NCI-H526 (cell line): ENCODE results near the gene RECK.
"Not testable (repeated sequence)": the region's sequence is repeated elsewhere in the genome, so short reads cannot be mapped to it uniquely, and the experiment has no call there.

Experiments used
- DNase-seq, 2 experiments: peaks; one replicate each; lab custom pipeline; 2025; lab: John Stamatoyannopoulos, UW

The RECK gene

DNA sequence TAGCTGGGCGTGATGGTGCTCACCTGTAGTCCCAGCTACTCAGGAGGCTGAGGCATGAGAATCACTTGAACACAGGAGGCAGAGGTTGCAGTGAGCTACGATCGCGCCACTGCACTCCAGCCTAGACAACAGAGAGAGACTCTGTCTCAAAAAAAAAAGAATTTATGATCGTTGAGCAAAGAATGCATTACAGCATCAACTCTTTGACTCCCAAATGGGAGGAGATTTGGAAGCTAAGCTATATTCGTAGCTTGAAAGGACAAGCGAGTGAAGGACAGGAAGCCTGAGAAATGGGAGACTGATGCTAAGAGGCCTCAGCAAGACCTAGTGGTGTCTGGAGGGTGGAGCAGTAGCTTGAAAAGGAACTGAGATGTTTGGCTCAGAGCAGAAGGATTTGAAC is 122.2 kb downstream of the RECK start:
- no peak for DNase-seq

GRCh38 chr9:36159509-36159908 is 122.8 kb downstream of the RECK start:
- DNase-seq: not testable (repeated sequence)

DNA sequence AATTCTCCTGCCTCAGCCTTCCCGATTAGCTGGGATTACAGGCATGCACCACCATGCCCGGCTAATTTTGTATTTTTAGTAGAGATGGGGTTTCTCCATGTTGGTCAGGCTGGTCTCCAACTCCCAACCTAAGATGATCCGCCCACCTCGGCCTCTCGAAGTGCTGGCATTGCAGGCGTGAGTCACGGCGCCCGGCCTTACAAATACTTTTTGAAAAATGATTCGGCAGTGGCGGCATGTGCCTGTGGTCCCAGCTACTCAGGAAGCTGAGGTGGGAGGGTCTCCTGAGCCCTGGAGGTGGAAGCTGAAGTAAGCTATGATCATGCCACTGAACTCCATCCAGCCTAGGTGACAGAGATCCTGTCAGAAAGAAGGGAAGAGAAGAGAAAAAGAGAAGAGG is 123.4 kb downstream of the RECK start:
- DNase-seq: not testable (repeated sequence)

DNA sequence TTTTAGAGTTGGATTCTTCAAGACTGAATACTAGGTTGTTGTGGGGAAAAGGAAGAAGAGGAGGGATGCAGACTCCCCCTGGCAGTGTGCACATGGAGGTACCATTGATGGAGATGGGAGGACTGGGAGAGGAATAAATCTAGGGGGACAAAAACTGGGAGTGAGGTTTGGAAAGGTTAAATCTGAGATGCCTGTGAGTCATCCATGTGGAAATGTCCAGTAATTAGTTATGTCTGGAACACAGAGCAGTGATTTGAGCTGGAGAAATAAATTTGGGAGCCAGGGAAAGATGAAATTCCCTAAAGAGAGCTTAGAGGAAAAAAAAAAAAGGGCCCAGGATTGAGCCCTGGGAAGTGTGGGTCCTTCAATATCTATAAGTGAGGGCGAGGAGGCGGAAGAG is 124.5 kb downstream of the RECK start:
- DNase-seq: no peak

- no peak for DNase-seq
These were observed 125.6 kb downstream of the RECK start for GRCh38 chr9:36162211-36162738.

- no peak for DNase-seq
These were observed 126.5 kb downstream of the RECK start for GRCh38 chr9:36163049-36163785.

GRCh38 chr9:36163786-36164170 is 127.1 kb downstream of the RECK start:
- DNase-seq: no peak

- DNase-seq: no peak
These were observed 127.7 kb downstream of the RECK start for GRCh38 chr9:36164372-36164771.

GRCh38 chr9:36164989-36165388 is 128.3 kb downstream of the RECK start:
- DNase-seq: peak in 1 of 2 experiments; percentile 9

DNA sequence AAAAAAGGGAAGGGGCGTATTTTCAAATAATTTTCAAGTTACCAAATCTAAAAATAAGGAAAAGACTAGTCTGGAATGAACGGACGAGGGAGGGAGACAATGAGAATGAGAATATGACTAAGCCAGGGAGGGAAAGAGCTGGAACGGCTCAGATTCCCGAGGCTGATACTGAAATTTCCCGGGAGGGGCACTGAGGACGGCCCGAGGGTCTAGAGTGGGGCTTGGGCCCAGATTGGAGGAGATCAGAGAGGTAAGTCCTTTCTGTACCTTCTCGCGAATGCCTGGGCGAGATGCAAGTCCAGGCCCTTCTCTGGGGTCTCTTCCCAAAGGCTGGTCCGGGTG is 129.1 kb downstream of the RECK start:
- no peak for DNase-seq

GRCh38 chr9:36166168-36166927 is 129.6 kb downstream of the RECK start:
- DNase-seq: peak; percentile 58 to 85

- no peak for DNase-seq
These were observed 132.5 kb downstream of the RECK start, which contains the start of gene CCIN for GRCh38 chr9:36169166-36169565. CCIN (plus strand) TSS chr9:36169388; CDS start chr9:36169503, 115 bp downstream.

GRCh38 chr9:36169708-36170107 is 133.0 kb downstream of the RECK start:
- DNase-seq: no peak

GRCh38 chr9:36170531-36170930 is 133.8 kb downstream of the RECK start:
- DNase-seq: no peak

GRCh38 chr9:36173861-36174260 is 137.1 kb downstream of the RECK start:
- no peak for DNase-seq
